OCI-LY1 (cell line): ENCODE data around the gene MLC1.

ENCODE experiments used
- H2AFZ ChIP-seq: fragments of 200-600 bp; sonication (generic), shearing (Covaris generic); 2 replicates; pipeline ENCODE4 v1.6.0; 2014; ENCODE audit warnings: antibody characterized with exemption, mild to moderate bottlenecking, low read length
- H3F3A ChIP-seq: fragments of 200-600 bp; sonication (generic), shearing (Covaris generic); 2 replicates; pipeline ENCODE4 v1.6.0; 2014; ENCODE audit warnings: mild to moderate bottlenecking, antibody characterized with exemption, low read length, moderate library complexity; ENCODE audit not compliant: insufficient read depth
- H3K27ac ChIP-seq: fragments of 200-600 bp; sonication (generic); 2 replicates; pipeline ENCODE4 v1.5.1; 2014; ENCODE audit warnings: low read length, mixed run types, mild to moderate bottlenecking, low read depth; ENCODE audit not compliant: poor library complexity, severe bottlenecking
- H3K27me3 ChIP-seq: fragments of 200-600 bp; sonication (generic); 2 replicates; pipeline ENCODE4 v1.6.0; 2014; ENCODE audit warnings: antibody characterized with exemption, mild to moderate bottlenecking, low read length, moderate library complexity; ENCODE audit not compliant: insufficient read depth
- H3K36me3 ChIP-seq: fragments of 200-600 bp; sonication (generic); 2 replicates; pipeline ENCODE4 v1.6.1; 2014; ENCODE audit warnings: mild to moderate bottlenecking, antibody characterized with exemption, low read length, moderate library complexity, mixed read lengths; ENCODE audit not compliant: insufficient read depth
- H3K4me1 ChIP-seq: fragments of 200-600 bp; sonication (generic); 2 replicates; pipeline ENCODE4 v1.5.1; 2014; ENCODE audit warnings: mild to moderate bottlenecking, low read length, moderate library complexity; ENCODE audit not compliant: insufficient read depth, severe bottlenecking
- H3K4me2 ChIP-seq: fragments of 200-600 bp; sonication (generic), shearing (Covaris generic); 2 replicates; pipeline ENCODE4 v1.6.1; 2014; ENCODE audit warnings: low read length
- H3K4me3 ChIP-seq: fragments of 200-600 bp; sonication (generic); 2 replicates; pipeline ENCODE4 v1.5.1; 2014; ENCODE audit warnings: low read length, low read depth, mild to moderate bottlenecking, mixed read lengths; ENCODE audit not compliant: poor library complexity, severe bottlenecking
- H3K79me2 ChIP-seq: fragments of 200-600 bp; shearing (Covaris generic); 2 replicates; pipeline ENCODE4 v1.6.1; 2016; ENCODE audit warnings: mixed run types, low read length, mixed read lengths; ENCODE audit not compliant: insufficient read depth
- H3K9ac ChIP-seq: fragments of 200-600 bp; sonication (generic), shearing (Covaris generic); 2 replicates; pipeline ENCODE4 v1.6.1; 2014; ENCODE audit warnings: mild to moderate bottlenecking, low read length, mixed read lengths
- H3K9me2 ChIP-seq: fragments of 200-600 bp; sonication (generic), shearing (Covaris generic); 2 replicates; pipeline ENCODE4 v1.6.1; 2014; ENCODE audit warnings: low read depth, mild to moderate bottlenecking, low read length, mixed read lengths
- H3K9me3 ChIP-seq: fragments of 200-600 bp; shearing (Covaris generic); 2 replicates; pipeline ENCODE4 v1.6.1; 2014; ENCODE audit warnings: low read length, mixed read lengths
- H4K20me1 ChIP-seq: fragments of 200-600 bp; sonication (generic), shearing (Covaris generic); 2 replicates; pipeline ENCODE4 v1.6.0; 2016; ENCODE audit warnings: mild to moderate bottlenecking, low read length; ENCODE audit not compliant: insufficient read depth
- CTCF ChIP-seq: fragments of 200-600 bp; sonication (generic), shearing (Covaris generic); IDR thresholded peaks from 2 replicates; pipeline ENCODE4 v1.5.1; 2017; ENCODE audit warnings: mild to moderate bottlenecking, antibody characterized with exemption, low read length, moderate library complexity, mixed read lengths
- EZH2 ChIP-seq: fragments of 200-600 bp; sonication (generic), shearing (Covaris generic); IDR thresholded peaks from 2 replicates; pipeline ENCODE4 v1.8.0; 2017; ENCODE audit warnings: borderline replicate concordance, mixed run types, mild to moderate bottlenecking, antibody characterized with exemption, low read length, moderate library complexity, mixed read lengths

The MLC1 gene

DNA sequence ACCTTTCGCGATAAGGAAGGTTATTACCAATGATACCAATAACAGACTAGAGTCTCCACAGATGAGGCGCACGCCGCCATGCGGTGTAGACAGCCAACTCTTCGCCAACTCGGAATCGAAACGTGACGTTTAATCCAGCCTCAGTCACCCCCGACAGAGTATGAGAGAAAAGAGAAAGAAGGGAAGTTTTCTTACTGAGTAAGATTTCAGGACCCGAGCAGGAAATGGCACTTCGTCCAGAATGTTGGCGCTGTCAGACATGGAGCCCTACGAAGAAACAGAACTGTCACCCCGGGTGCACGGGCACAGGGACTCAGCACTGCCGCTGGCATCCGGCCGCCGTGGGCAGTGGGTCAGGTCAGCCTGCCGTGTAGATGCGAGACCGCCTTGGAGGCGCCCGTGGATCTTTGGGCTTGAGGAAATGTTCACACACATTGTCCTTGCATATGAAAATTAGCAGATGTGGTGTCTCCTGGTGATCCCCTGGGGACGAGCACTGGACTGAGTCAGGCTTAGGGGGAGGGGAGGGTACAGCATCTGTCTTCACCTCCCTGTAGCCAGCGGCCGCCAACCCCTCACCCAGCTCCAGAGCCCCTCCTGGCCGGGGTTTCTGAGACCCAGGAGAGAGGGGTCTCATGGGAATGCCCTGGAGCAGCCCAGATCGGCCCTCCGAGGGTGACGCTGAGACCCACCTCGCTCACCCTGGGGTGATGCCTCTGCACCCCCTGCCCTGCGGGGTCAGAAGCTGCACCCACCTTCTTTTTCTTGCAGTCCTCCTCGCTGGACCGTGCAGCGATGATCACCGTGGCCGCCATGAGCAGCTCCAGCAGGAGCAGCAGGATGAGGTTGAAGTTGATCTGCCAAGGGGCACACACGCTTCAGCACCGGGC is 8.3 kb downstream of the MLC1 start:
- H3K36me3 ChIP-seq: no peaks in the 10 kb centered on the region
- peak overlapping the region; percentile 22; the same call in 1 of the 2 replicates for H3K4me2 ChIP-seq
- H3K79me2 ChIP-seq: no peaks in the 10 kb centered on the region
- H4K20me1 ChIP-seq: no peaks in the 10 kb centered on the region
- no peaks in the 10 kb centered on the region for H3F3A ChIP-seq
- no peaks in the 10 kb centered on the region for H3K9me2 ChIP-seq
- peaks cover 20% of the 10 kb centered on the region for H3K4me1 ChIP-seq
- no peak overlapping the region for H3K4me3 ChIP-seq
- H3K27ac ChIP-seq: no peak overlapping the region
- no peak overlapping the region for H2AFZ ChIP-seq
- H3K27me3 ChIP-seq: no peaks in the 10 kb centered on the region
- H3K9me3 ChIP-seq: no peaks in the 10 kb centered on the region
- TF ChIP-seq EZH2: no peak
- TF ChIP-seq CTCF: no peak
- H3K9ac ChIP-seq: no peak overlapping the region

GRCh38 chr22:50074551-50075530 is 10.4 kb downstream of the MLC1 start:
- no peaks in the 10 kb centered on the region for H3K9me3 ChIP-seq
- no peak overlapping the region for H3K4me3 ChIP-seq
- no peaks in the 10 kb centered on the region for H4K20me1 ChIP-seq
- no peak overlapping the region for H2AFZ ChIP-seq
- no peak overlapping the region for H3K9ac ChIP-seq
- TF ChIP-seq CTCF: no peak
- TF ChIP-seq EZH2: no peak
- no peak overlapping the region for H3K27ac ChIP-seq
- H3K9me2 ChIP-seq: no peaks in the 10 kb centered on the region
- no peak overlapping the region for H3K4me2 ChIP-seq
- no peaks in the 10 kb centered on the region for H3F3A ChIP-seq
- no peaks in the 10 kb centered on the region for H3K27me3 ChIP-seq
- peaks cover 23% of the 10 kb centered on the region for H3K4me1 ChIP-seq
- H3K79me2 ChIP-seq: no peaks in the 10 kb centered on the region
- no peaks in the 10 kb centered on the region for H3K36me3 ChIP-seq

DNA sequence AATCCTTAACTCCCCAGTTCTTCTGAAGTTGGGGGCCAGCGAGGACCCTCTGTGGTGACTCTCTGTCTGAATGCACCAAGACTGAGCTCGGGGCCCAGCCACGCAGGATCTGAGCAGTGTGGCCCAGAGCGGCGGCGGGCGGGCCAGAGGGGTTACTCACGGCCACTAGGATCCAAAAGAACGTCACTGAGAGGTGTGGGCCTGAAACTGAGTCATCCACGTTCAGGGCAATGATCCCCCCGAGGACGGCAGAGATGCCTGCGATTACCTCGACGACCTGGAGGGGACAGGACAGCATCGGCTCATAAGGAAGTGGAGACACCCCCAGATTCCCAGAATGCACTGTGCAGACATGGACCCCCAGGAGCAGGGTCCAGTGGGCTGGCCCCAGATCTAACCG is 11.2 kb downstream of the MLC1 start:
- Histone ChIP-seq H3K9me3 (no peaks in the 10 kb centered on the region), H3K36me3 (no peaks in the 10 kb centered on the region)

More for the DNA sequence above, 11.2 kb downstream of the MLC1 start:
- Histone ChIP-seq H3K79me2 (no peaks in the 10 kb centered on the region), H3K4me1 (peaks cover 23% of the 10 kb centered on the region), H3K9me2 (no peaks in the 10 kb centered on the region), H2AFZ (no peak overlapping the region), H3K27me3 (no peaks in the 10 kb centered on the region), H4K20me1 (no peaks in the 10 kb centered on the region), H3K27ac (no peak overlapping the region), H3K4me3 (no peak overlapping the region), H3K4me2 (no peak overlapping the region), H3K9ac (no peak overlapping the region), H3F3A (no peaks in the 10 kb centered on the region)
- TF ChIP-seq EZH2 (no peak), CTCF (no peak)
